Measurements from ENCODE around the gene ALKBH5.

The ALKBH5 gene

GRCh38 chr17:18218756-18219415, 35.3 kb downstream of the ALKBH5 start:
- DNase-seq (ENCODE audit: low spot score), result peak; percentile 30
- peak; percentile 77 for FAIRE-seq

- FAIRE-seq (no peak), DNase-seq (ENCODE audit: low spot score) (no peak)
Measured at GRCh38 chr17:18224053-18224386, 40.4 kb downstream of the ALKBH5 start.

GRCh38 chr17:18224387-18225120, 40.9 kb downstream of the ALKBH5 start:
- FAIRE-seq (no peak), DNase-seq (ENCODE audit: low spot score) (no peak)

- FAIRE-seq (no peak), DNase-seq (ENCODE audit: low spot score) (peak; percentile 75)
Measured at GRCh38 chr17:18225121-18225641, 41.6 kb downstream of the ALKBH5 start, which contains the start of gene LLGL1. Gene LLGL1, plus strand, starts transcription at chr17:18225635. Its CDS starts 48 bp downstream, at chr17:18225683.

- no peak for DNase-seq (ENCODE audit: low spot score)
- no peak for FAIRE-seq
Measured at GRCh38 chr17:18225642-18226283, 42.1 kb downstream of the ALKBH5 start.

- FAIRE-seq (no peak), DNase-seq (ENCODE audit: low spot score) (no peak)
Measured at GRCh38 chr17:18226284-18226945, 42.8 kb downstream of the ALKBH5 start.

GRCh38 chr17:18227635-18228034, 44.0 kb downstream of the ALKBH5 start:
- no peak for FAIRE-seq

GRCh38 chr17:18228176-18228682, 44.6 kb downstream of the ALKBH5 start:
- FAIRE-seq (no peak), DNase-seq (ENCODE audit: low spot score) (no peak)

More at GRCh38 chr17:18227635-18228034, 44.0 kb downstream of the ALKBH5 start:
- no peak for DNase-seq (ENCODE audit: low spot score)

- DNase-seq (ENCODE audit: low spot score) (no peak), FAIRE-seq (no peak)
Measured at GRCh38 chr17:18229254-18229653, 45.6 kb downstream of the ALKBH5 start.

- DNase-seq (ENCODE audit: low spot score), result no peak
- FAIRE-seq, result no peak
Measured at GRCh38 chr17:18229771-18230170, 46.1 kb downstream of the ALKBH5 start.

- DNase-seq (ENCODE audit: low spot score), result no peak
- no peak for FAIRE-seq
Measured at GRCh38 chr17:18230288-18231141, 46.9 kb downstream of the ALKBH5 start.

GRCh38 chr17:18231164-18231563, 47.5 kb downstream of the ALKBH5 start:
- FAIRE-seq, result no peak
- DNase-seq (ENCODE audit: low spot score), result no peak

- DNase-seq (ENCODE audit: low spot score) (no peak), FAIRE-seq (no peak)
Measured at GRCh38 chr17:18233803-18234518, 50.3 kb downstream of the ALKBH5 start.

- DNase-seq (ENCODE audit: low spot score) (no peak), FAIRE-seq (no peak)
Measured at GRCh38 chr17:18234853-18235380, 51.3 kb downstream of the ALKBH5 start.

- no peak for FAIRE-seq
Measured at GRCh38 chr17:18235743-18236256, 52.2 kb downstream of the ALKBH5 start.

GRCh38 chr17:18236494-18236893, 52.9 kb downstream of the ALKBH5 start:
- FAIRE-seq (no peak), DNase-seq (ENCODE audit: low spot score) (no peak)

More at GRCh38 chr17:18235743-18236256, 52.2 kb downstream of the ALKBH5 start:
- no peak for DNase-seq (ENCODE audit: low spot score)

GRCh38 chr17:18237461-18237860, 53.8 kb downstream of the ALKBH5 start:
- DNase-seq (ENCODE audit: low spot score), result no peak

GRCh38 chr17:18238299-18238698, 54.7 kb downstream of the ALKBH5 start:
- FAIRE-seq, result no peak

More at GRCh38 chr17:18237461-18237860, 53.8 kb downstream of the ALKBH5 start:
- FAIRE-seq, result no peak

GRCh38 chr17:18240449-18240848, 56.8 kb downstream of the ALKBH5 start:
- DNase-seq (ENCODE audit: low spot score) (no peak), FAIRE-seq (no peak)

More at GRCh38 chr17:18238299-18238698, 54.7 kb downstream of the ALKBH5 start:
- DNase-seq (ENCODE audit: low spot score), result no peak

Data from RCC 7860 (cell line).